Colonic mucosa (tissue), 4 donors: Measurements from ENCODE around the gene TIMP2. TPM values are rescaled to one million over a fixed set of nuclear protein-coding genes. Genes with fewer than 3 reads are reported as not detected.

ENCODE experiments used
- DNase-seq: peaks from one replicate; pipeline ENCODE4 v3.0.0-alpha.2; 2020
- H3K27ac ChIP-seq: fragments of 200-600 bp; one replicate; pipeline ENCODE4 v1.8.0; 2021
- H3K27me3 ChIP-seq: fragments of 200-600 bp; one replicate; pipeline ENCODE4 v1.8.0; 2021
- H3K36me3 ChIP-seq: fragments of 200-600 bp; one replicate; pipeline ENCODE4 v1.8.0; 2021
- H3K4me1 ChIP-seq: fragments of 200-600 bp; one replicate; pipeline ENCODE4 v1.8.0; 2021; ENCODE audit warnings: mild to moderate bottlenecking
- H3K4me3 ChIP-seq: fragments of 200-600 bp; one replicate; pipeline ENCODE4 v1.8.0; 2021
- H3K9ac ChIP-seq, 2 donors: one replicate each; pipeline ENCODE4 v1.7.0; 2013; ENCODE audit warnings: control low read depth in 2 of 2, low read depth in 2 of 2, low read length in 2 of 2
- H3K9me3 ChIP-seq: fragments of 200-600 bp; one replicate; pipeline ENCODE4 v1.8.0; 2021
- intact Hi-C: fragments of 100-400 bp; cut with DNase I; formaldehyde crosslinking; loops from one replicate; pipeline ENCODE4 v1.14.1; 2022
- total RNA-seq, 2 donors: library from RNA; stranded (reverse); fragmentation: NEBNext Ultra II Directional in 1 of 2; extraction: Animal tissue kit (Norgen Biotek cat#: 25700) in 1 of 2; gene quantifications; one replicate each; pipeline ENCODE4 v1.2.1, GENCODE V29; 2021
- TF ChIP-seq, protein P1 (sequence below): fragments of 200-600 bp; IDR thresholded peaks from one replicate; pipeline ENCODE4 v1.8.0; 2022; ENCODE audit warnings: antibody characterized with exemption, mild to moderate bottlenecking
- donor health status: healthy.
- donor health status: DM: no; HTN: no; CAD: no.
- donor health status: DM: no; HTN: no; CAD: no.

TIMP2 gene
- total RNA-seq, 2 donors from 2014 or later, result 42.8 to 86.1 TPM

DNA sequence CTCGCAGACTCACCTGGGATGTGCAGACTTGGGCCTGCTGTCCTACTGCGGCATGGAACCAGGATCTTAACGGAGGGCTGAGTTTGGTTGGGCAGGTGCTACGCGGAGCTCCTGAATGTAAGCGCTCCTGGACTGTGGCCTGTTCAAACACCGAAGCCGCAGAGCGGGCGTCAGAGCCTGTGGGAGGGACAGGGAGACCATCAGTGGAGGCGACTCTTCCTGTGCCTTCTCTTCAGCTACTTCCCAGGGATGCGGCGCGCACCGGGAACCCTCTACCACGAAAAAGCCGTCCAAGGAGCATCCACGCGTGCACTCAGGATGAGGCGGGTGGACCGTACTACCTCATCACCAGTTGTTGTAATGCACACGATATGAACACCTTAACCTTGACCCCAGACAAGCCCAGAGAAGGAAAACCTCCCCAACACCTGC, 86.6 kb downstream of the TIMP2 start:
- peak overlapping the region in 1 of 2 donors; percentile 84 for H3K9ac ChIP-seq
- TF ChIP-seq, protein P1, sequence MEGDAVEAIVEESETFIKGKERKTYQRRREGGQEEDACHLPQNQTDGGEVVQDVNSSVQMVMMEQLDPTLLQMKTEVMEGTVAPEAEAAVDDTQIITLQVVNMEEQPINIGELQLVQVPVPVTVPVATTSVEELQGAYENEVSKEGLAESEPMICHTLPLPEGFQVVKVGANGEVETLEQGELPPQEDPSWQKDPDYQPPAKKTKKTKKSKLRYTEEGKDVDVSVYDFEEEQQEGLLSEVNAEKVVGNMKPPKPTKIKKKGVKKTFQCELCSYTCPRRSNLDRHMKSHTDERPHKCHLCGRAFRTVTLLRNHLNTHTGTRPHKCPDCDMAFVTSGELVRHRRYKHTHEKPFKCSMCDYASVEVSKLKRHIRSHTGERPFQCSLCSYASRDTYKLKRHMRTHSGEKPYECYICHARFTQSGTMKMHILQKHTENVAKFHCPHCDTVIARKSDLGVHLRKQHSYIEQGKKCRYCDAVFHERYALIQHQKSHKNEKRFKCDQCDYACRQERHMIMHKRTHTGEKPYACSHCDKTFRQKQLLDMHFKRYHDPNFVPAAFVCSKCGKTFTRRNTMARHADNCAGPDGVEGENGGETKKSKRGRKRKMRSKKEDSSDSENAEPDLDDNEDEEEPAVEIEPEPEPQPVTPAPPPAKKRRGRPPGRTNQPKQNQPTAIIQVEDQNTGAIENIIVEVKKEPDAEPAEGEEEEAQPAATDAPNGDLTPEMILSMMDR, result no peak
- no peaks in the 10 kb centered on the region for H3K9me3 ChIP-seq
- peaks cover under 1% of the 10 kb centered on the region for H3K36me3 ChIP-seq
- DNase-seq, result peak; percentile 52
- no peak overlapping the region for H3K27ac ChIP-seq
- peaks cover 7% of the 10 kb centered on the region for H3K4me1 ChIP-seq
- no peak overlapping the region for H3K4me3 ChIP-seq
- H3K27me3 ChIP-seq, result no peaks in the 10 kb centered on the region
- intact Hi-C loops, result no loop called here

DNA sequence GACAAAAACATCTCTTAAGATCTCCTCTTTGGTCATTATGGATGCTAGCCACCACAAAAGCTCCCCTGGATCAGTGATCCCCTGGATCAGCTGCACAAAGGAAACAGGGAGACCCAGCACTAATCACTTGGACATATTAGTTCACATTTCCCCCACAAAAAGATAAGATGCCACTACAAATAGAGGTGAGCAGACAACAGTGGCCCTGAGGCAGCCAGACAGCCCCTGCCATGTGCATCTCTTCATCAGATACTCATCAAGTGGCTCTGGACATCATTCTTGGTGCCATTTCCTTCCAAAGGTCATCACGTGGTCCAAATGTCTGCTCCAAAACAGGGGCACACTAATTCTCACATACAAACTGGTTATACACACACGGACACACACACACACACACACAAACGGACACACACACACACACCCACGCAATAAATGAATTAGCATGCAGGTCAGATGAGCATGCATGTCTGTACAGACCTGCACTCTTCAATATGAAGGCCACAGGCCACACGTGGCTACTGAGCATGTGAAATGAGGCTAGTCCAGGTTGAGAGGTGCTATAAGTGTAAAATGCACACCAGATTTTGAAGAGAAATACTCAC, 88.7 kb downstream of the TIMP2 start:
- DNase-seq, result no peak
- intact Hi-C loops, result no loop called here
- TF ChIP-seq, protein P1, result no peak
- H3K9me3 ChIP-seq, result no peaks in the 10 kb centered on the region
- peaks cover 7% of the 10 kb centered on the region for H3K4me1 ChIP-seq
- no peak overlapping the region for H3K4me3 ChIP-seq
- no peak overlapping the region for H3K27ac ChIP-seq
- peaks cover 5% of the 10 kb centered on the region for H3K36me3 ChIP-seq
- no peaks in the 10 kb centered on the region for H3K27me3 ChIP-seq
- H3K9ac ChIP-seq, result no peak overlapping the region

DNA sequence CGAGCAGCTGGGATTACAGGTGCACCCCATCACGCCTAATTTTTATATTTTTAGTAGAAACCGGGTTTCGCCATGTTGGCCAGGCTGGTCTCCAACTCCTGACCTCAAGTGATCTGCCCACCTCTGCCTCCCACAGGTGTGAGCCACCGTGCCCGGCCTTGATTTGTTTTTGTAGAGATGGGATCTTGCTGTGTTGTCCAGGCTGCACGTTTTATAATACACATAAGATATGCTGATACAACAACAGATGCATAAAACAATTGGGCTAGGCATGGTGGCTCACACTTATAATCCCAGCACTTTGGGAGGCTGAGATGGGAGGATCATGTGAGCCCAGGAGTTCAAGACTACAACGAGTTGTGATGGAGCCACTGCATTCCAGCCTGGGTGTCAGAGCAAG, 90.6 kb downstream of the TIMP2 start:
- no peak overlapping the region for H3K27ac ChIP-seq
- no peaks in the 10 kb centered on the region for H3K27me3 ChIP-seq
- no peaks in the 10 kb centered on the region for H3K9me3 ChIP-seq
- no peak overlapping the region for H3K9ac ChIP-seq
- peaks cover 7% of the 10 kb centered on the region for H3K4me1 ChIP-seq
- H3K36me3 ChIP-seq, result peaks cover 13% of the 10 kb centered on the region
- intact Hi-C loops, result no loop called here
- TF ChIP-seq, protein P1, result no peak
- H3K4me3 ChIP-seq, result no peak overlapping the region
- no peak for DNase-seq

DNA sequence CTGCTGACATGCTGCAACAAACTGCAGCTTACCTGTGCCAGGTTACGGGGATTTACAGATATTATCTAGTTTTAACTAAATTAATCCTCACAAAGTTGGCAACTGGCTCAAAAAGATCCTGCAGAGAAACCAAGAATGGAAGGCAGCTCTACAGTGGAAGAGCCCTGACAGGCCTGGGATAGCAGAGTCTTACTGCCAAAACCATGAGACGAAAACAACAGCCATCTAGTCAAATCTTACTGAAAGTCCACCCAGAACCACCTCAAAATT, 92.7 kb downstream of the TIMP2 start:
- Histone ChIP-seq H3K27me3 (no peaks in the 10 kb centered on the region), H3K9me3 (no peaks in the 10 kb centered on the region), H3K27ac (no peak overlapping the region), H3K9ac (no peak overlapping the region), H3K4me3 (no peak overlapping the region), H3K36me3 (peaks cover 13% of the 10 kb centered on the region), H3K4me1 (no peaks in the 10 kb centered on the region)
- no peak for DNase-seq
- TF ChIP-seq, protein P1, result no peak
- intact Hi-C loops, result no loop called here

DNA sequence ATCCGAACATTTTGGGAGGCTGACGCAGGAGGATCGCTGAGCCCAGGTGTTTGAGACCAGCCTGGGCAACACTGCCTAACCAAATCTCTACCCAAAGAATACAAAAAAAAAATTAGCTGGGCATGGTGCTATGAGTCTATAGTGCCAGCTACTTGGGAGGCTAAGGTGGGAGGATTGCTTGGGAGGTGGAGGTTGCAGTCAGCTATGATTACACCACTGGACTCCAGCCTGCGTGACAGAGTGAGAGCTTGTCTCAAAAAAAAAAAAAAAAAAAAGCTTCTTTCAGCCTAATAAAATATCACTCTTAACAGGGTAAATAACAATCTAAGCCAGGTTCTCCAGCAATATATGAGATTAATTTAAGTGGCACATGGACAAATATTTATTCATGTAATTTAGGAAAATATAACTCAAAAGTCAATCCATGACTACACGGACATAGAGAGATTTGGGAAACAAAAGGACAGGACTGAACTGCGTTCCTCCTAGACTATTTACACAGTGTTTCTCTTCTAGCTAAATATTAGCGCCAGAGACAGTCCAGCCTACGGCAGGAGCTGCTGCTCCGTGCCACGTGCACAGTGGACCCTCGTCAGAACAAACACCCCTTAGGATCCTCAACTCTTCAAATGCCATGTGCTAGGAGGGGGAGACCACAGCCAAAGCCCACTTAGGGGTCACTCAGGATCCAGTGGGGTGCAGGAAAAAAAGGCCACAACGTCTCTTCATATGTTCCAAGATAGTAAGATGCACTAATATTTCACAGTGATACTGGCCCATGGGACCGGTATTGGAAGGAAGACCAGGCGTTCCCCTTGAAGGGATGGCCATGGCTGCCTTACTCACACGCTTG, 93.3 kb downstream of the TIMP2 start:
- no peak overlapping the region for H3K27ac ChIP-seq
- intact Hi-C loops, result no loop called here
- no peaks in the 10 kb centered on the region for H3K9me3 ChIP-seq
- no peak overlapping the region for H3K4me3 ChIP-seq
- H3K36me3 ChIP-seq, result peaks cover 13% of the 10 kb centered on the region
- DNase-seq, result no peak
- TF ChIP-seq, protein P1, result no peak
- no peaks in the 10 kb centered on the region for H3K4me1 ChIP-seq
- H3K27me3 ChIP-seq, result no peaks in the 10 kb centered on the region
- H3K9ac ChIP-seq, result no peak overlapping the region
